Mucosa of gallbladder (tissue), 1 donor: ENCODE measurements around the gene PRRG2. TPM values are rescaled to one million over a fixed set of nuclear protein-coding genes. Genes with fewer than 3 reads are reported as not detected.
"Not testable (repeated sequence)": the region's sequence is repeated elsewhere in the genome, so short reads cannot be mapped to it uniquely, and the experiment has no call there.

Experiments
- DNase-seq: peaks from one replicate; pipeline ENCODE4 v3.0.0-alpha.2; 2020; ENCODE audit warnings: low spot score
- total RNA-seq: library from RNA; stranded (reverse); gene quantifications from one replicate; pipeline ENCODE4 v1.2.1, GENCODE V29; 2021
- donor health status: DM: no; HTN: no; CAD: no.

Gene PRRG2
- total RNA-seq, 1 donor from 2014 or later, result 18.2 TPM

DNA sequence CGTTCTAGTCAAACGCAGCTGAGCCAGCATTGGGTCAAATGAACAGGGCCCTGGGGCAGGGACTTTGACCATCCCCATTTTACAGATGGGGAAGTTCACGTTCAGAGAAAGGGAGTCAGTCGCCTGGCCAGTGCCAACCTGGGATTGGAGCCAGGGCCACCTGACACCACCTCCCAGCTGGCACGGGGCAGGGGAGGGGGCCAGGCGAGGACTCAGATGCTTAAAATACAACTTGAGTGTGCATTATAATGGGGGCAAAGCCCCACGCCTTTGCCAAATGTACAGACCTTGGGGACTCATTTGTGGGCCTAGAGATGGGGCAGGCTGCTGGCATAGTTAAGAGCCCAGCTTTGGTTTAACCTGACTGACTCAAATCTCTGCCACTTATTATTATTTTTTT, 24.5 kb downstream of the PRRG2 start:
- DNase-seq, result no peak

DNA sequence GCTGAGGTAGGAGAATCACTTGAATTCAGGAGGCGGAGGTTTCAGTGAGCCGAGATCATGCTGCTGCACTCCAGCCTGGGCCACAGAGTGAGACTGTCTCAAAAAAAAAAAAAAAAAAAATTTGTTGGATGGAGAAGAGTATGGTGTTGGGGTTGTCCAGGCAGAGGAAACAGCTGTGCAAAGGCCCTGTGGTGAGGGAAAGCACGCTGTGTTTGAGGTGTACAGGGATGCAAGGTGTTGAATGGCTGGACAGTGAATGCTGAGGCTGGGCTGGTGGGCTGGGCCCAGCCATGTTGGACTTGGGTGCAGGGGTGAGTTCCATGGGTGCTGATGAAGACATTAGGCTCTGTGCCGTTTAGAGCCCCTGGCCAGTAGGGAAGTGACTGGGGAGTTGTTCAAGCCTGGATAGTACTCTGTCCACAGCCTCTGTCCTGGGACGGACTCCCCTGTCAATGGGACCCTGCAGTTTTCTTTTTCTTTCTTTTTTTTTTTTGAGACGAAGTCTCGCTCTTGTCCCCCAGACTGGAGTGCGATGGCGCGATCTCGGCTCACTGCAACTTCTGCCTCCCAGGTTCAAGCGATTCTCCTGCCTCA, 28.5 kb downstream of the PRRG2 start:
- no peak for DNase-seq

DNA sequence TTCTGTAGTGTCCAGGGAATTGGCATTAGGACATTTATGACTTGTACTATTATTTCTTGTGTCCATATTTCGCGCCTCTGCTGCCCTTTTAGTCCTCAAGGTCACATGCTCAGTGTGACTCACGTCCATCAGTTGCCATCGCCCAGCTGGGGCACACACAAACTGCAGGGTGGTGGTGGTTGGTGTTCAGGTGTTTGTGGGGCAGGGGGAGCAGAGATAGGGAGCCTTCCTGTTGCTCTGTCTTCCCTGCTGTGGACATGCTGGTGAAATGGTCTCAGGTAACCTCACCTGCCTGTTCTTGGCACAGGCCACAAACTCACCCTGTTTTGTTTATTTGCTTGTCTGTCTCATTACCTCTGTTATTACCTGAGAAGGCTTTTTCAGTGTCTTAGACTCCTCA, 32.3 kb downstream of the PRRG2 start:
- no peak for DNase-seq

DNA sequence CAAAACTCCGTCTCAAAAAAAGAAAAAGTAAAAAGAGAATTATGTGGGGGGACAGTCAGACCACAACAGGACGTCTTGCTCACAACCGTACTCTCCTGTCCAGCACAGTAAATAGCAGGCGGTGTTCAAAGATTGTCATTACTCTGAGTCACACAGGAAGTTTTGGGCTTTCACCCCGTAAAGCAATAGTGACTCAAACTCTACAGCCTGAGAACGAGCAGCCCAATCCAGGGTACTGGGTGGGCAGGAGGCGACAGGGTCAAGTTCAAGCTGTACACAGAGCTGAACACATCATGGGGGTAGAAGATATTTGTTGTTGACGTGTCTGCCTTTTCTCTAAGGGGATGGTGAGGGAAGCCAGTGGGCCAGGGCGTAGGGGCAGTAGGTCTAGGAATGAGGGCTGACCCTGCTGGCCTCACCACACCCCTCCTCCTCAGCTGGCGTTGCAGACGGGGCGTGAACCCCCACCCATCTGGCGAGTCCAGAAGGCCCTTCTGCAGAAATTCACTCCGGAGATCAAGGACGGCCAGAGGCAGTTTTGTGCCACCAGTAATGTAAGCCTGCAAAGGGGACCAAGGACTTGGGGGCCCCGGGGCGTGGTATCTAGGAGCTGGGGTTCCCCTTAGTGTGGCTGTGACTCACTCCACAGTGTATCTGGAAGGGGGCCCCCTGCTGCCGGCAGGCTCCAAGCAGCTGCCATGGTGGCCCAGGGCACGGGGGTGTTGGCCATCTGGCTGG, 33.1 kb downstream of the PRRG2 start:
- no peak for DNase-seq

DNA sequence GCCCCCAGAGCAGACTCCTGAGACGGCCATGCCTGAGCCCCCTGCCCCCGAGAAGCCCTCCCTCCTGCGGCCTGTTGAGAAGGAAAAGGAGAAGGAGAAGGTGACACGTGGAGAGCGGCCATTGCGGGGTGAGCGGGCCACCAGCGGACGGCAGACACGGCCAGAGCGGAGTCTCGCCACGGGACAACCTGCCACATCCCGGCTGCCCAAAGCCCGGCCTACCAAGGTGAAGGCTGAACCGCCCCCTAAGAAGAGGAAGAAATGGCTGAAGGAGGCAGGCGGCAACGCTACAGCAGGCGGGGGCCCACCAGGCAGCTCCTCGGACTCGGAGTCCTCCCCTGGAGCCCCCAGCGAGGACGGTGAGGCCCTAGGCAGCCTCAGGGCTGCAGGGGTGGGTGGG, 34.7 kb downstream of the PRRG2 start:
- DNase-seq, result no peak

DNA sequence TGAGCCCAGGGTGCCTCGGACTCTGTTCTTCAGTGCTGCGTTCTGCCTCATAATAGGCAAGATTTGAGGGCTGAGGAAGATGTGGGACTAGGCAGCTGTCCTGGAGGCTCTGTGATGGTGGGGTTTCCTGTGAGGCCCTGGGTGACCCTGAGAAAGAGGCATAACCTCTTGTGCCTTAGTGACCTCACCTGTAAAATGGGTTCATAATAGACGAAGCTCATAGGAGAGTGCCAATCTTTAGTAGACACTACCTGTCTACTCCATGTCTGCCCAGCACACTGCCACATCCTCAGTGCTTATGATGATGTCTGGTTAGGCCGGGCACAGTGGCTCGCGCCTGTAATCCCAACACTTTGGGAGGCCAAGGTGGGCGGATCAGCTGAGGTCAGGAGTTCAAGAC, 35.4 kb downstream of the PRRG2 start:
- no peak for DNase-seq

DNA sequence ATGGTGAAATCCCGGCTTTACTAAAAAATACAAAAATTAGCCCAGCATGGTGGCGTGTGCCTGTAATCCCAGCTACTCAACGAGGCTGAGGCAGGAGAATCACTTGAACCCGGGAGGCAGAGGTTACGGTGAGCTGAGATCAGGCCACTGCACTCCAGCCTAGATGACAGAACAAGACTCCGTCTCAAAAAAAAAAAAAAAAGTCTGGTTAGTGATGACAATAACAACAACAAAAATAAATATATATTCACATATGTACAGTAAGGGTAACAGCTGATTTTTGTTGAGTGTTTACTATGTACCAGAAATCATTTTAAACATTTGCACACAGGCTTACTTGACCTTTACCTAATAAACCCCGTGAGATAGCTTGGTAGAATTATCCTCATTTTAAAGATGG, 35.8 kb downstream of the PRRG2 start:
- DNase-seq, result no peak

DNA sequence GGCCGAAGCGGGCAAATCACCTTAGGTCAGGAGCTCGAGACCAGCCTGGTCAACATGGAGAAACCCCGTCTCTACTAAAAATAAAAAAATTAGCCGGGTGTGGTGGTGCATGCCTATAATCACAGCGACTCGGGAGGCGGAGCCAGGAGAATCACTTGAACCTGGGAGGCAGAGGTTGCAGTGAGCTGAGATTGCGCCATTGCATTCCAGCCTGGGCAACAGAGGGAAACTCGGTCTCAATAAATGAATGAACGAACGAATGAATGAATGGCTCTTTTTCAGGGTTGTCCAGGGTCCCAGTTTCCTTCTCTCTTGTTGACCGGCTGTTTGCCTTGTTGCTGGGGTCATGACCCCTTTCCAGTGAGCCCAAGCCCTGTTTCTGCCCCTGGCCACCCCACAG, 36.7 kb downstream of the PRRG2 start:
- not testable (repeated sequence) for DNase-seq

DNA sequence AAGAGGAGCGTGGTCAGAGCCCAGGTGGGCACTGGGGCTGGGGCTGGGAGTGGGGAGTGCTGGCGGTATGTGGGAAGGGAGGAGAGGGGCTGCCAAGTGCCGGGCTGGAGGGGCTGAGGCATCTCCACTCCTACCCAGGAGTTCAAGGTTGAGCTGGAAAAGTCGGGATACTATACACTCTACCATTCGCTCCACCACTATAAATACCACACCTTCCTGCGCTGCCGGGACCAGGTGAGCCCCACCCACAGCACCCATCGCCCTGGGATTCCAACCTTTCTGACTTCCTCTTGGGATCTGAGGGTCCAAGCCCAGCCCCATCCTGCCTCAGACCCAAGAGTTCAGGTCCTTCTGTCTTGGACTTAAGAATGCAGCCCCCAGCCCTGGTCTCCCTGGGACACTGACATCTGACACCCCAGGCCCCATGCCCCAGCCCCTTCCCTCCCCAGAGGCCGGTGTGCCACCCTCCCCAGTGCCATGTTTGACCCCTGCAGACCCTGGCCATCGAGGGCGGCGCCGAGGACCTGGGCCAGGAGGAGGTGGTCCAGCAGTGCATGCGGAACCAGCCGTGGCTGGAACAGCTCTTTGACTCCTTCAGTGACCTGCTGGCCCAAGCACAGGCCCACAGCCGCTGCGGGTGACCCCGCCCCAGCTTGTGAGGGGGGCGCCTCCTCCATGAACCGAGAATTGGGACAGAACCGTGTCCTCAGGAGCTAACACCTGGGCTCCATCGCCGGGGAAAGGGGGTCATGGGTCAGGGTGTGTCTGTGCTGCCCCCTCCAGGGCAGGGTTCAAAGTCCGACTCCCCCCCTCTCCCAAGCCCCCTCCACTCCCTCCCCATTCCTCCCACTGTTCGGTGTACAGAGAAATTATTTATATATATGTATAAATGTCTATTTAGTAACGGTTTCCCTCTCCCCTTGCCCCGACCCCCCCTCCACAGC, 44.1 kb downstream of the PRRG2 start:
- DNase-seq, result no peak

DNA sequence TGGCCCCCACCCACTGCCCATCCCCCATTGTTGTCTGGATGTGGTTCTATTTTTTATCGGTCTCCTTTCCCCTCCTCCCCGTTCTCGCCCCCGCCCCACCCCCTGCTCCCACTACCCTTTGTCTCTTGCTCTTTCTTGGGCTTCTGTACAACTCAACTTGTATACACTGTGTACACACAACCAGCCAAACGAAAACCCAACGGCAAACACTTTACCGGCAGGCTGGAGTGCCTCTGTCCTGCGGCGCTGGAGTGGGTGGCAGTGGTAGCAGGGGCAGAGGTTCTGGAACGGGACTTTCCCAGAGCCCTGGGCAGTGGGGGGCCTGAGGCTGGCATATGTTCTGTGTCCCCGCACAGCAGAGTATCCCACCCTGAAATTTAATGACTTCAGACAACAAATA, 45.1 kb downstream of the PRRG2 start:
- no peak for DNase-seq

DNA sequence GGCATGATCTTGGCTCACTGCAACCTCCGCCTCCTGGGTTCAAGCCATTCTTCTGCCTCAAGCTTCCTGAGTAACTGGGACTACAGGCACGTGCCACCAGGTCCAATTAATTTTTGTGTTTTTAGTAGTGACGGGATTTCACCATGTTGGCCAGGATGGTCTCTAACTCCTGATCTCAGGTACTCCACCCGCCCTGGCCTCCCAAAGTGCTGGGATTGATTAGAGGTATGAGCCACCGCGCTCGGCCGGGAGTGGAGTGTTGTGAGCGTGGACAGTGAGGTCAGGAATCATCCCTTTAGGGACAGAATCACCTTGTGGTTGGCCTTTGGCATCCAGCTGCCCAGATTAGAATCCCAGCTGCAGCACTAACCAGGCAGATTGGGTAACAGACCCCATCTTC, 48.5 kb downstream of the PRRG2 start:
- DNase-seq, result no peak

DNA sequence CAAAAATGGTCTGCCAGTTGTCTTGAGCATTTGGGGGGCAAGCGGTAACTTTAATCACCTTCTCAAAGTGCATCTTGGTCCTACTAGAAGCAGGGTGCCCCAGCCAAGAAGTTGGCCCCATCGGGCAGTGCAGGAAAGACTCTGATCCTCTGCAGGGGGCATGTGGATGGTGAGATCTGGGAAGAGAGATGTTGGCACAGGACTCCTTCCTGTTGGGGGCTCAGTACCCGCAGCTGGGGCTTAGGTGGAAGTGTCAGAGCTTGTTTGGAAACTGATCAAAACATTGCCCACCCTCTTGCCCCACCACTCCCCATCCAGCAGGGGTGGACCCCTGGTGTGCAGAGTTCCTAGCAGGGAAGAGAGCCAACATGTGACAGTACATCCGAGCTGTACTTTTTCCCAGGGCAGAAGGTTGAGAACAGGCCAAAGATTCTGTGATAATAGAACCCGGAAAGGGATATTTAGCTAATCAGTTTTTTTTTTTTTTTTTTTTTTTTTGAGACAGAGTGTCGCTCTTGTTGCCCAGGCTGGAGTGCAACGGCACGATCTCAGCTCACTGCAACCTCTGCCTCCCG, 50.0 kb downstream of the PRRG2 start:
- no peak for DNase-seq

DNA sequence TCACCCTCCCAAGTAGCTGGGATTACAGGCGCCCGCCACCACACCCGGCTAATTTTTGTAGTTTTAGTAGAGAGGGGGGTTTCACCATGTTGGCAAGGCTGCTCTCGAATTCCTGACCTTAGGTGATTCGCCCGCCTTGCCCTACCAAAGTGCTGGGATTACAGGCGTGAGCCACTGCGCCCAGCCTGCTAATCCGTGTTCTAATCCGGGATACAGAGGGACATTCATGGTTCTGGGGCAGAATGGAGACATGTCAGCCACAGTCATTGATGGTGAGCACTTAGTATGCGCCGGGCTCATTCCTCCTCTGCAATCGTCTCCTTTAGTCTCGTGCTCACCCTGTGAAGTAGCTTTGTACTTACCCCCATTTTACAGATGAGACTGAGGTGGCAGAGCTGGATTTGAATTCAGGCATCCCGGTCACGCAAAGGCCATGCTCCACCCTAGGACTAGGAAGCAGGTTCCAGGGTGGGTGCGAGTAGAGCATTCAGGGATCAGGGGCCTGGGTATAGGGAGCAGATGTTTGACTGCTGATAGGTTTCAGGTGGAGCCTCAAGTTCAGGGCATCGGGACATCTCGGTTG, 50.6 kb downstream of the PRRG2 start:
- DNase-seq, result no peak

DNA sequence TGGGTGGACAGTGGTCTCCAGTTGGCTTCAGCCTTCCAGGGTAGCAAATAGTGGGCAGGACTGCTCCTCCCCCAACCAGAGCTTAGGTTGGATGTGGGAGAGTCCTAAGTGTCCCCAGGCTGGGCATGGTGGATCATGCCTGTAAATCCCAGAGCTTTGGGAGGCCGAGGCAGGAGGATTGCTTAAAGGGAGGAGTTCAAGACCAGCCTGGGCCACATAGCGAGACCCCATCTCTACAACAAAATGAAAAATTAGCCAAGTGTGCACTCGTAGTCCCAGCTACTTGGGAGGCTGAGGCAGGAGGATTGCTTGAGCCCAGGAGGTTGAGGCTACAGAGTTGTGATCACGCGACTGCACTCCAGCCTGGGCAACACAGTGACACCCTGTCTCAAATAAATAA, 51.5 kb downstream of the PRRG2 start:
- DNase-seq, result no peak

DNA sequence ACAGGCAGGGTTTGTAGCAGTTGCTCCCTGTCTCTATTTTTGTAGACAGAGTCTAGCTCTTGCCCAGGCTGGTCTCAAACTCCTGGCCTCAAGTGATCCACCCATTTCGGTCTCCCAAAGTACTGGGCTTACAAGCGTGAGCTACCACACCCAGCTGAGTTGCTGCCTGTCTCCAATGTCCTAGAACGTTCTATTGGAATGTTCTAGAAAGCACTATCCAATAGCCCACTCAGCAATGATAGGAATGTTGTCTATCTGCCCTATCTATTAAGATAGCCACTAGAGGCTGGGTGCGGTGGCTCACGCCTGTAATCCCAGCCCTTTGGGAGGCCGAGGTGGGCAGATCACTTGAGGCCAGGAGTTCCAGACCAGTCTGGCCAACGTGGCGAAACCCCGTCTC, 52.2 kb downstream of the PRRG2 start:
- not testable (repeated sequence) for DNase-seq

DNA sequence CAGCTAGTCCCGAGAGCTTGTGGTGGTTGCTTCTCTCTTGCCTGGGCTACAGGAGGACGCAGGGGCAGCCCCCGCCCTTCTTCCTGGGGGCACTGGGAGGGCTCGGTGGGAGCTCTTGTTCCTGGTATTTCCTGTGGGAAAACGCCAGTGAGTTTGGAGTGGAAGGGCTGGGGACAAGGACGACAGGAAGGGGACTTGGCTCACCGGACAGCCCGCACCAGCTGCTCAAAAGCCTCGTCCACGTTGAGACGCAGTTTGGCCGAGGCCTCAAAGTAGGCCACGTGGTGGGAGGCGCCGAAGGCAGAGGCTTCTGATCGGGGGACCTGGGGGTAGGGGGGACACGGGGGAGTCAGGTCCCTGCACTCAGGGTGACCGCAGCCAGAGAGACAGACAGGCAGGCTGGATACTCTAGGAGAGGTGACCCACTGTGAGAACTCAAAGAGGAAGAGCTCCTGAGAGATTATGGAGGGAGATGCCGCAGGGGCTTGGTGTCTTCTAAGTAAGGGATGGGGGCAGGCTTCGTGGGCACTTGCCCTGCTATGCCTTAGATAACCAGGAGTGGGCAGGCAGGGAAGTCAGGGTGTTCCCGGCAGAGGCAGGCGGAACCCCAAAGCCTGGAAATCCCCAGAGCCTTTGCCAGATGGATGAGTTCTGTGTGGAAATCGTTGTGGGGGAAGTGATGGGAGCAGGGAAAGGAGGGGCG, 54.6 kb downstream of the PRRG2 start:
- DNase-seq, result no peak

DNA sequence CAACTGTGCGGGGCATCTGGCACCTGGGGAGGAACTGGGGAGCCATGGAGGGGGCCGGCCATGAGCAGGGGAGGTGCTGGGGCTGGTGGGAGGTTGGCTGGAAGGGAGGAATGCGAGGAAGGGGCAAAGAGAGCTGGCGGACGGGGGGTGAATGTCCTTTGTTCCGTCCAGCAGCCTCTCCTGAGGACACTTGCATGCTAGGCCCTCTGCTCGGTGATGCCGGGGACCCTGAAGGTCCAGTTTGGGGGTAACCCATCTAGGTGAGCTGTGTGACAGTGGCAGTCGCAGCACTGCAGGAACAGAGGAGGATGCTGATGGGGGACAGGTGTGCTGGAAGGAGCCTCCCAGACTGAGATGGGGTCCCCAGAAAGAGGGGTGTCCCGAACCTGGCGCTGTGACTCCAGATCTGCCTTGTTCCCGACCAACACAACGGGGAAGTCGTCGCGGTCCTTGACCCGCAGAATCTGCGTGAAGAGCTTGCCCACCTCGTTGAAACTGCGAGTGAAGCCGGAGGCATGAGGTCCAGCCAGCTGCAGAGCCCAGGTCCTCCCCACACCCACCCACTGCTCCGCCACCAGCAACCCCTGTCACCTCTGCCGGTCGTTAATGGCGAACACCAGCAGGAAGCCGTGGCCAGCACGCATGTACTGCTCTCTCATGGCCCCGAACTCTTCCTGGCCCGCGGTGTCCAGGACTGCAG, 55.3 kb downstream of the PRRG2 start:
- DNase-seq, result no peak

DNA sequence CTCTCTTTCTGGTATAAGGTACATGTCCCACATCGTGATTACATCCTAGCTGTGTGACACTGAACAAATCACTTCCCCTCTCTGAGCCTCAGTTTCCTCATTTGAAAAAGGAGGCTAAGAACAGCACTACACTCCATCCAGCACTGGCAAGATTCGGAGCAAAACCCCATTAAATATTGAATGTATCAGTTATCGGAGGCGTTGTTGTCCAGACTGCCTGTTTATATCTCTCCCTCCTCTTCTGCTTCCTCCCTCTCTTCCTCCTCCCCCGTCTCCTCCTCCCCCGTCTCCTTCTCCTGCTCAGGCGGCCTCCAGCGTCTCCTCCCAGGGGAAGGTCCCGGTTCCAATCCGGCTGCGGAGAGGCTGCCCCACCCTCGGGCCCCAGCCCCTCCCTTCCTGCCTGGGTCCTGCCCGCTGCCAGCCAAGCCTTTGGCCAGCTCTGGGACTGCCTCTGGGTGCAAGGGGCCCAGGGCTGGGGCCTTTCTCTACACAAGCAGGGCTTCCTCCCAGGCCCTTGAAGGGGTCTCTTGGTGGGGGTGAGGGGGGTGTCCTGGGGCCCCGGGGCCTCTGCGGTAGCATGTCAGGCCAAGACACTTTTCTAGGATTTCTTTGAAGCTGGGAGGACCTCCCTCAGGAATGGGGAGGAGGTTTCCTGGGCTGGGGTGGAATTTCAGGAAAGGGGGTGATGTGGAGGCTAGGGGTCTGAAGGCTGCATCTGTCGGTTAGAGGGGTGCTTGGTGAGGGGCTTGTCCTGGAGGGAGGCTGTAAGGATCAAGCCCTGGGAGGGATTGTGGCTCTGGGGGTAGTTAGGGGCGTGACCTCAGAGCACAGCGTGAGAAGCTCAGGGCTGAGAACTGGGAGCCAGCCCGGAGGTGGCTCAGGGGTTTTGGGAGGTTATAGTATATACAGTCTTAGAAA, 57.0 kb downstream of the PRRG2 start:
- DNase-seq, result peak; percentile 83

DNA sequence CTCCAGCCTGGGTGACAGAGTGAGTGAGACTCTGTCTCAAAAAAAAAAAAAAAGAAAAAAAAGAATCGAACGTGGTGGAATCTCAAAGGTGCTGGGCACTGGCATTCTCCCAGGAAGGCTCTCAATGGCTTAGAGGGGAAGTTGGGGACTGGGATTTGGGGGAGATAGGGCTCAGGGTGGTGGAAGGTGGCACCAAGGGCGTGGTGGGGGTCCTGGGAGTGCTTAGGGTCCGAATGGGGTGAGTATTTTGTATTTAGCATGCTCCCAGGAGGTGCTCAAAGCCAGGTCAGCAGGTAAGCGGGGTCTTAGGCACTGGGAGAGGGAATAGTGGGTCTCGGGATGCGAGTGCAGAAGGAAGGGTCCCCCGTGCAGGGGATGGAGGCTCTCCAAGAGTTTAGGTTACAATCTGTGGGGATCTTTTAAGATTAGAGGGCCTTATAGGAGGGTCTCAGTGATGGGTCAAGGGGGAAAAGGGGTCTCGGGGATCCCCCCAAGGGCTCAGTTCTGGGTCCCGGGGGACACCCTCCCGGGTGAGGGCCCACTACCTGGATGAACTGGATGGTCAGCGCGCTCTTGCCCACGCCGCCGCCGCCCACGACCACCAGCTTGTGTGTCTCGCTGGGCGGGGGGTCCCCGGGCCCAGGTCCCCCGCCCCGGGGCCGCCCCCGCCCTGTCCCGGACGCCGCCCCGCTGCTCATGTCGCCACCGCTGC, 58.4 kb downstream of the PRRG2 start:
- DNase-seq, result no peak
